Daoy (cell line): ENCODE measurements around the gene MUC12. TPM values are rescaled to one million over a fixed set of nuclear protein-coding genes. Genes with fewer than 3 reads are reported as not detected.
"Not testable (repeated sequence)": the region's sequence is repeated elsewhere in the genome, so short reads cannot be mapped to it uniquely, and the experiment has no call there.

ENCODE experiments used
- DNase-seq: peaks from one replicate; pipeline ENCODE4 v3.0.0-alpha.2; 2015; ENCODE audit warnings: low read depth
- total RNA-seq: library from RNA; depleted of rRNA; stranded (reverse); fragments of >200 nt; shearing (Covaris generic); gene quantifications from 2 replicates; pipeline ENCODE4 v1.2.3, GENCODE V29; 2014

Gene MUC12
- total RNA-seq, 1 experiment from 2014 or later, result 1.4 TPM

- not testable (repeated sequence) for DNase-seq
These were observed 15.0 kb downstream of the MUC12 start for GRCh38 chr7:100984241-100984918.

- DNase-seq, result peak; percentile 44
These were observed 15.8 kb downstream of the MUC12 start for GRCh38 chr7:100985033-100985797.

- DNase-seq, result no peak
These were observed 22.3 kb downstream of the MUC12 start for GRCh38 chr7:100991631-100992030.

- DNase-seq, result not testable (repeated sequence)
These were observed 22.9 kb downstream of the MUC12 start for GRCh38 chr7:100992280-100992679.

GRCh38 chr7:100994671-100995070, 25.3 kb downstream of the MUC12 start:
- not testable (repeated sequence) for DNase-seq

GRCh38 chr7:100998530-100998929, 29.2 kb downstream of the MUC12 start:
- DNase-seq, result not testable (repeated sequence)

- DNase-seq, result not testable (repeated sequence)
These were observed 30.0 kb downstream of the MUC12 start for GRCh38 chr7:100999334-100999733.

GRCh38 chr7:101000025-101000424, 30.7 kb downstream of the MUC12 start:
- DNase-seq, result not testable (repeated sequence)

GRCh38 chr7:101002333-101002732, 33.0 kb downstream of the MUC12 start:
- not testable (repeated sequence) for DNase-seq

GRCh38 chr7:101007361-101007760, 38.0 kb downstream of the MUC12 start:
- DNase-seq, result not testable (repeated sequence)

GRCh38 chr7:101009629-101010028, 40.3 kb downstream of the MUC12 start:
- no peak for DNase-seq

GRCh38 chr7:101012931-101013330, 43.6 kb downstream of the MUC12 start:
- no peak for DNase-seq

- no peak for DNase-seq
These were observed 46.3 kb downstream of the MUC12 start for GRCh38 chr7:101015626-101016025.

- peak; percentile 98 for DNase-seq
These were observed 47.9 kb downstream of the MUC12 start for GRCh38 chr7:101017064-101017777.

GRCh38 chr7:101018271-101019167, 49.2 kb downstream of the MUC12 start:
- DNase-seq, result peak; percentile 19

- no peak for DNase-seq
These were observed 51.1 kb downstream of the MUC12 start for GRCh38 chr7:101020444-101020843.

GRCh38 chr7:101021703-101022102, 52.3 kb downstream of the MUC12 start:
- DNase-seq, result no peak

GRCh38 chr7:101023839-101024238, 54.5 kb downstream of the MUC12 start:
- no peak for DNase-seq

GRCh38 chr7:101031082-101031481, 61.7 kb downstream of the MUC12 start:
- DNase-seq, result no peak

- DNase-seq, result no peak
These were observed 66.6 kb downstream of the MUC12 start for GRCh38 chr7:101035941-101036340.

- DNase-seq, result not testable (repeated sequence)
These were observed 71.9 kb downstream of the MUC12 start for GRCh38 chr7:101041283-101041682.
